ENCODE data around the gene CRABP1. TPM values are rescaled to one million over a fixed set of nuclear protein-coding genes. Genes with fewer than 3 reads are reported as not detected.

The CRABP1 gene
- total and polyA plus RNA-seq, 3 experiments from 2014 or later: not detected

GRCh38 chr15:78359041-78359808 lies 19.1 kb downstream of the CRABP1 start:
- H3K9me3 ChIP-seq (ENCODE audit: low read length): no peaks in the 10 kb centered on the region
- Mint-ChIP-seq H3K4me3 (no peak overlapping the region), H3K27me3 (peaks cover 4 to 23% of the 10 kb centered on the region in 2 donors), H3K9me3 (no peaks in the 10 kb centered on the region), H3K27ac (no peak overlapping the region), H3K4me1 (no peaks in the 10 kb centered on the region), H3K36me3 (no peaks in the 10 kb centered on the region)
- no peaks in the 10 kb centered on the region for H3K36me3 ChIP-seq (ENCODE audit: insufficient read depth, low read length)
- H3K27ac ChIP-seq (ENCODE audit: low read depth, low read length): no peak overlapping the region
- POLR2A ChIA-PET: no interaction called here
- no peaks in the 10 kb centered on the region for H3K27me3 ChIP-seq (ENCODE audit: insufficient read depth, low read length, poor library complexity, severe bottlenecking)
- no peak for DNase-seq
- no peak overlapping the region for H3K4me3 ChIP-seq (ENCODE audit: low read length)
- CTCF ChIA-PET: no interaction called here
- H3K4me1 ChIP-seq (ENCODE audit: insufficient read depth, low read length): no peaks in the 10 kb centered on the region

DNA sequence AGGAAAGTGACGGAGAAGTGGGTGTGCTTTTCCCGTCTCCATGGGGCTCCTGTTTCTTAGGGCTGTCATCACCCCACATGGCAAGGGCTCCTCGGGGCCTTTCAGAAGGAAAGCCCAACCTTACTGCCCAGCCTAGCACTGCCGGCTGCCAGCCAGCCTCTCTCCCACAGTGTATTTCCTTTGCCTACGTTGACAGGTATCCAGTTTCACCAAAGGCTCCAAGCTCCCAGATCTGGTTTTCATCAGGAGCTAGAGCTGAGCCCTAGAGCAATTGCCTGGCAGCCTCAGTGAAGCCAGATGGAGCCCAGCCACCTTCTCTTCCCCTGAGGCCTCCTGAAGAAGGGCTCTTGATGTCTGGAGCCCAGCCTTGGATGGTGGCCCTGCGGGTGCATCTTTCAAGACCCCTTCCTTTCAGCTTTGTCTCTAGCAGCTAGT lies 20.2 kb downstream of the CRABP1 start:
- Mint-ChIP-seq H3K4me1 (no peaks in the 10 kb centered on the region), H3K4me3 (no peak overlapping the region), H3K27ac (no peak overlapping the region), H3K27me3 (peaks cover 3 to 18% of the 10 kb centered on the region in 2 donors), H3K9me3 (no peaks in the 10 kb centered on the region), H3K36me3 (no peaks in the 10 kb centered on the region)
- no peaks in the 10 kb centered on the region for H3K27me3 ChIP-seq (ENCODE audit: insufficient read depth, low read length, poor library complexity, severe bottlenecking)
- POLR2A ChIA-PET: no interaction called here
- H3K36me3 ChIP-seq (ENCODE audit: insufficient read depth, low read length): no peaks in the 10 kb centered on the region
- no peaks in the 10 kb centered on the region for H3K4me1 ChIP-seq (ENCODE audit: insufficient read depth, low read length)
- CTCF ChIA-PET: no interaction called here
- no peak overlapping the region for H3K27ac ChIP-seq (ENCODE audit: low read depth, low read length)
- H3K9me3 ChIP-seq (ENCODE audit: low read length): no peaks in the 10 kb centered on the region
- H3K4me3 ChIP-seq (ENCODE audit: low read length): no peak overlapping the region
- DNase-seq: no peak

DNA sequence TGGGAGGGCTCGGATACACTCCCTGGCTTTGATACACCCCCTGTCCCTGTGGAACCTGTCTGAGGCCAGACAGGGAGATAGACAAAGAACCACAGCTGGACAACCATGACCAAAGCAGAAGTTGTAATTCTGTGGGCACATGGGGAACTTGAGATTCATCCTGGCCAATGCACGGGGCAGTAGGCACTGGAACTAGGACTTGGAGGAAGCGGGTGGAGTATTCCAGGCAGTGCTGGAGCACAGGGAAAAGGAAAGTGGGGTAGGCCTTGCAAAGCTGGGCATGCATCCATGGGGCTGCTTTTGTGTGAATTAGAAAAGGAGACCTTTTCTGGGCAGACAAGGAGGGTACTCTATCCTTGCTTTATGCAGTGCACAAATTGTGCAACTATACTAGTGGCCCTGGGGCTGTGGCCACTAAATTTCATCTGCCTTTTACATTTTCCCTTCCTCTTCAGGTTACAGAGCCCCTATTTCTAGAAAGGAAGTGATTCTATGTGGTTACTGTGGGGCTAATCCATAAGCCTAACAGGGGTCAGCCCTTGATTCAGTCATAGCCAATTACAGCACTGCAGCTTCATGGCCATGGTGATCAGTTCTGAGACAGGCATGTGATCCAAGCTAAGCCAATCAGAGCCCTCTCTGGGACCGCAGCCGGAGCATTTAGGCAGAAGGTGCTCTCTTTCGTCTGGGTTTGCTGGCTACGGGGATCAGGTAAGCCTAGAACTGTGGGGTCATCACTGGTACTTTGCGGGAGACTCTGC lies 21.0 kb downstream of the CRABP1 start:
- Histone ChIP-seq H3K4me3 (ENCODE audit: low read length) (no peak overlapping the region), H3K27me3 (ENCODE audit: insufficient read depth, low read length, poor library complexity, severe bottlenecking) (no peaks in the 10 kb centered on the region), H3K9me3 (ENCODE audit: low read length) (no peaks in the 10 kb centered on the region), H3K27ac (ENCODE audit: low read depth, low read length) (no peak overlapping the region), H3K36me3 (ENCODE audit: insufficient read depth, low read length) (no peaks in the 10 kb centered on the region), H3K4me1 (ENCODE audit: insufficient read depth, low read length) (no peaks in the 10 kb centered on the region)
- Mint-ChIP-seq H3K4me3 (no peak overlapping the region), H3K36me3 (no peaks in the 10 kb centered on the region), H3K4me1 (no peaks in the 10 kb centered on the region), H3K27ac (peak overlapping the region in 1 of 8 donors; percentile 40), H3K27me3 (peaks cover 4 to 22% of the 10 kb centered on the region in 2 donors), H3K9me3 (no peaks in the 10 kb centered on the region)
- no peak for DNase-seq
- ChIA-PET POLR2A (no interaction called here), CTCF (no interaction called here)

DNA sequence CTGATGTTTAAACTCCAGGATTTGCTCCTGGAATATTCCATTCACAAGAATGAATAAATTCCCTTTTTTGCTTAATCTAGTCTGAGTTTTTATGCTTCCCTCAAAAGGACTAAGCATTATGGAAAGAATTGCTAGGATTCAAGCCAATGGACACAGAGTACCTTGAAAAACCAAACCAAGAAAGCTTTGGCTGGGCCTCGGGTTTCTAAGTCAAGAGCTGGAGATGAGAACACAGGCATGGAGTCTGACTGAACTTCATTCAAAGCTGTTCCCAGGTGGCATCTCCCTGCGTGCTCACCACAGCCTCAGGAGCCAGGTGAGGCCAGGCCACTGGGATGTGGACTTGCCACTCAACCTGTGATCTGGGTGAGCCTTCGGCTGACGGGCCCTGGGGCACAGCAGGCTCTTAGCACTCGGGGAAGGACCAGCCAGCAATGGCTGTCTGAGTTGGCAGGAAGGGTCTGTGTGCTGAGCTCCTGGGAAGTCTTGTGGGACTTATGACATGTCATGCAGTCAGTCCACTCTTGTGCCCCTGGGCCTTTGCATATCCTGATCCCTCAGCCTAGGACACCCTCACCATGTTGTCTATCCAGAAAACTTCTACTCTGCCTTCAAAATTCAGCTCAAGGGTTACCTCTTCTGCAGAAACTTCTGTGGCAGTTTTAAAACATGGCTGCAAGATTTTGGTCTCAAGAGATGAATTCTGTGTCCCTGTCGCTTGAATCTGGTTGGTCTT lies 21.8 kb downstream of the CRABP1 start:
- Histone ChIP-seq H3K4me1 (ENCODE audit: insufficient read depth, low read length) (no peaks in the 10 kb centered on the region), H3K27ac (ENCODE audit: low read depth, low read length) (no peak overlapping the region), H3K9me3 (ENCODE audit: low read length) (no peaks in the 10 kb centered on the region), H3K36me3 (ENCODE audit: insufficient read depth, low read length) (no peaks in the 10 kb centered on the region), H3K27me3 (ENCODE audit: insufficient read depth, low read length, poor library complexity, severe bottlenecking) (no peaks in the 10 kb centered on the region), H3K4me3 (ENCODE audit: low read length) (no peak overlapping the region)
- H3K36me3 Mint-ChIP-seq: no peaks in the 10 kb centered on the region
- no peak for DNase-seq
- no peaks in the 10 kb centered on the region for H3K9me3 Mint-ChIP-seq
- H3K27me3 Mint-ChIP-seq: peaks cover 8 to 22% of the 10 kb centered on the region in 2 donors
- CTCF ChIA-PET: no interaction called here
- no peak overlapping the region for H3K27ac Mint-ChIP-seq
- H3K4me3 Mint-ChIP-seq: no peak overlapping the region
- H3K4me1 Mint-ChIP-seq: no peaks in the 10 kb centered on the region
- POLR2A ChIA-PET: no interaction called here

GRCh38 chr15:78362716-78363380 lies 22.7 kb downstream of the CRABP1 start:
- H3K27me3 ChIP-seq (ENCODE audit: insufficient read depth, low read length, poor library complexity, severe bottlenecking): no peaks in the 10 kb centered on the region

DNA sequence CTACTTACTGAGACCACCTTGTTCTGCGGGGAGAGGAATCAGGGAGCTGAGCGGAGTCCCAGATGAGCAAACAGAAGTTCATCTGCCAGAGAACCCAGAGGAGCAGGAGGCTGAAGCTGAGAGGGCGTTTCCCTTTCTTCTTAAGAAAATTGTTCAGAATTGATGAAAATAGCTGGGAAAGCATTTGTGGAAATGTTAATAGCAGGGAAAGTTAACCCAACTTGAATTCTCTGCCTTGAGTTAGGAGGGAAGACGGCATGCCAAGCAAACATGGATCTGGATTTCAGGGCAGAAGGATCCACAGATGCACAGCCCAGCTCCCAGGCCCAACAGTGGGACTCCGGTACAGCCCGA lies 23.2 kb downstream of the CRABP1 start:
- POLR2A ChIA-PET: no interaction called here
- H3K27ac ChIP-seq (ENCODE audit: low read depth, low read length): no peak overlapping the region
- H3K9me3 Mint-ChIP-seq: no peaks in the 10 kb centered on the region
- H3K27ac Mint-ChIP-seq: no peak overlapping the region
- no peaks in the 10 kb centered on the region for H3K27me3 ChIP-seq (ENCODE audit: insufficient read depth, low read length, poor library complexity, severe bottlenecking)
- CTCF ChIA-PET: no interaction called here
- H3K9me3 ChIP-seq (ENCODE audit: low read length): no peaks in the 10 kb centered on the region
- H3K4me1 ChIP-seq (ENCODE audit: insufficient read depth, low read length): no peaks in the 10 kb centered on the region
- H3K27me3 Mint-ChIP-seq: peaks cover 16 to 23% of the 10 kb centered on the region in 2 donors
- no peaks in the 10 kb centered on the region for H3K36me3 ChIP-seq (ENCODE audit: insufficient read depth, low read length)
- no peaks in the 10 kb centered on the region for H3K36me3 Mint-ChIP-seq
- no peak overlapping the region for H3K4me3 ChIP-seq (ENCODE audit: low read length)
- no peaks in the 10 kb centered on the region for H3K4me1 Mint-ChIP-seq
- H3K4me3 Mint-ChIP-seq: no peak overlapping the region
- no peak for DNase-seq

More at GRCh38 chr15:78362716-78363380, 22.7 kb downstream of the CRABP1 start:
- CTCF ChIA-PET: no interaction called here
- Histone ChIP-seq H3K4me1 (ENCODE audit: insufficient read depth, low read length) (no peaks in the 10 kb centered on the region), H3K4me3 (ENCODE audit: low read length) (no peak overlapping the region), H3K27ac (ENCODE audit: low read depth, low read length) (no peak overlapping the region), H3K9me3 (ENCODE audit: low read length) (no peaks in the 10 kb centered on the region), H3K36me3 (ENCODE audit: insufficient read depth, low read length) (no peaks in the 10 kb centered on the region)
- H3K27me3 Mint-ChIP-seq: peaks cover 11 to 22% of the 10 kb centered on the region in 2 donors
- no peak overlapping the region for H3K27ac Mint-ChIP-seq
- no peaks in the 10 kb centered on the region for H3K4me1 Mint-ChIP-seq
- H3K4me3 Mint-ChIP-seq: no peak overlapping the region
- no peaks in the 10 kb centered on the region for H3K9me3 Mint-ChIP-seq
- POLR2A ChIA-PET: no interaction called here
- H3K36me3 Mint-ChIP-seq: no peaks in the 10 kb centered on the region
- DNase-seq: no peak

DNA sequence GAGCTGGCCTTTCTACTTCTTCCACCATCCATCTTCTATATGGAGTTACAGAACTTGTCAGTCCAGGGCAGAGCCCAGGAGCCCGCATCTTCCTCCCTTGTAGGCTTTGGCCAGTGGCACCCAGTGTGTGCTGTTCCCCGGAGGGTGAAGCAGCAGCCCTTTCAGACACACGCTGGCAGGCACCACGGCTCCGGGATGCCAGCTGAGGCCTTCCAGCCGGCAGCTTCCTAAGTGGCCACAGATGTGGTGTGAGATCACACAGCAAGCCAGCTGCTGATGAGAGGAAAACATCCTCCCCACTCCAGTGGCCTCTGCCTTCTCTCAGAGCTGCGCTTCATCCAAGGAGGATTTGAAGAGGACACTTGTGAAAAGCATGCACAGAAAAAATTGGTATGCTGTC lies 24.1 kb downstream of the CRABP1 start:
- POLR2A ChIA-PET: no interaction called here
- H3K36me3 Mint-ChIP-seq: no peaks in the 10 kb centered on the region
- peaks cover 18 to 26% of the 10 kb centered on the region in 2 donors for H3K27me3 Mint-ChIP-seq
- H3K4me3 Mint-ChIP-seq: no peak overlapping the region
- H3K9me3 Mint-ChIP-seq: no peaks in the 10 kb centered on the region
- no peak for DNase-seq
- CTCF ChIA-PET: no interaction called here
- Histone ChIP-seq H3K36me3 (ENCODE audit: insufficient read depth, low read length) (no peaks in the 10 kb centered on the region), H3K4me1 (ENCODE audit: insufficient read depth, low read length) (no peaks in the 10 kb centered on the region), H3K27ac (ENCODE audit: low read depth, low read length) (no peak overlapping the region), H3K27me3 (ENCODE audit: insufficient read depth, low read length, poor library complexity, severe bottlenecking) (no peaks in the 10 kb centered on the region), H3K4me3 (ENCODE audit: low read length) (no peak overlapping the region), H3K9me3 (ENCODE audit: low read length) (no peaks in the 10 kb centered on the region)
- H3K27ac Mint-ChIP-seq: no peak overlapping the region
- no peaks in the 10 kb centered on the region for H3K4me1 Mint-ChIP-seq

DNA sequence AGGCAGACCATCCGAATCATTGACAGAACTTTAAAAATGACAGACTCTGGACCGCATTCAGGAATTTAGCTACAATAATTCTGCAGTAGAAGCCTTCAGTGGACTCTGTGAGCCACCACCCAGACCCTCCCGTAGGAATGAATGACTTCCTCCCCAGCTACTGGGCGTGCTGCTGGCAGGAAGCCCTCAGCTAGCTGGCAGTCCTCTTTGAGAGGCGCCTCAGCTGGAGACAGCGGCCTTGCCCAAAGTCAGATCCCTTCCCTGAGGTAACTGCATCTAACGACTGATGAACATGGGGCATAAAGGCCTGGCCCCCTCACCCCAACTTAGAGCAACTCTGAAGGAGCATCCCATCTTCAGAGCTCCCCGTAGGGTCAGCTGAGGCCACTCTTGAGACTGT lies 25.8 kb downstream of the CRABP1 start:
- CTCF ChIA-PET: no interaction called here

More for the DNA sequence above, 25.8 kb downstream of the CRABP1 start:
- no peaks in the 10 kb centered on the region for H3K27me3 ChIP-seq (ENCODE audit: insufficient read depth, low read length, poor library complexity, severe bottlenecking)
- no peaks in the 10 kb centered on the region for H3K9me3 ChIP-seq (ENCODE audit: low read length)
- no peak overlapping the region for H3K4me3 ChIP-seq (ENCODE audit: low read length)
- H3K4me1 ChIP-seq (ENCODE audit: insufficient read depth, low read length): no peaks in the 10 kb centered on the region
- Mint-ChIP-seq H3K36me3 (no peaks in the 10 kb centered on the region), H3K27me3 (peaks cover 18 to 28% of the 10 kb centered on the region in 2 donors), H3K4me1 (no peaks in the 10 kb centered on the region), H3K27ac (peak overlapping the region in 1 of 8 donors; percentile 4), H3K9me3 (no peaks in the 10 kb centered on the region), H3K4me3 (no peak overlapping the region)
- no peaks in the 10 kb centered on the region for H3K36me3 ChIP-seq (ENCODE audit: insufficient read depth, low read length)
- H3K27ac ChIP-seq (ENCODE audit: low read depth, low read length): no peak overlapping the region
- POLR2A ChIA-PET: no interaction called here
- no peak for DNase-seq
